HCT116 (cell line): ENCODE data around the gene SRPK2. TPM values are rescaled to one million over a fixed set of nuclear protein-coding genes. Genes with fewer than 3 reads are reported as not detected.

Source experiments
- ATAC-seq: fragments of 200-7000 bp; cut with Tn5 transposase; 2 replicates; pipeline ENCODE4 v1.9.1; 2020; ENCODE audit warnings: mild to moderate bottlenecking, moderate library complexity
- BruUV-seq: library from RNA; stranded (reverse); fragments of 400-500 nt; replicated peaks from 2 replicates; lab custom pipeline; 2021; lab: Mats Ljungman, UMichigan
- CTCF ChIA-PET: fragments of 300-600 bp; sonication (Branson Sonifier 250); formaldehyde crosslinking; loops from one replicate; lab custom pipeline; 2021; ENCODE audit warnings: antibody characterized with exemption; lab: Charles Lee
- POLR2A ChIA-PET: fragments of 300-600, 350-600 bp; sonication (Branson Sonifier 250); formaldehyde crosslinking; loops from one replicate; lab custom pipeline; 2021; ENCODE audit warnings: antibody characterized with exemption; lab: Charles Lee
- RAD21 ChIA-PET, 2 experiments: fragments of 300-600 bp; sonication (Branson Sonifier 250); formaldehyde crosslinking; loops; one replicate each; lab custom pipeline; 2023; ENCODE audit warnings: low total read pairs in 2 of 2; ENCODE audit not compliant: uncharacterized antibody in 2 of 2, unreplicated experiment in 2 of 2, low non-redundant PET in 1 of 2; lab: Charles Lee
- DNase-seq: peaks from one replicate; pipeline ENCODE4 v3.0.0-alpha.2; 2010; ENCODE audit warnings: low read depth, low spot score
- H2AFZ ChIP-seq: fragments of 200-600 bp; shearing (Covaris generic), sonication (generic); 2 replicates; pipeline ENCODE4 v1.6.1; 2017; ENCODE audit warnings: low read depth, mixed run types, mixed read lengths, antibody characterized with exemption, low read length; ENCODE audit not compliant: poor library complexity, severe bottlenecking
- H3K27ac ChIP-seq: 2 replicates; pipeline ENCODE4 v1.5.1; 2012; ENCODE audit warnings: low read depth, low read length
- H3K27me3 ChIP-seq: fragments of 200-600 bp; sonication (generic); 2 replicates; pipeline ENCODE4 v1.6.1; 2016; ENCODE audit warnings: mixed run types, low read length, mixed read lengths; ENCODE audit not compliant: insufficient read depth
- H3K36me3 ChIP-seq, 2 experiments: fragments of 200-500 bp in 1 of 2; fragments of 200-600 bp in 1 of 2; sonication (Bioruptor generic) in 1 of 2; sonication (generic) in 1 of 2; 2 replicates each; pipeline versions ENCODE4 v1.5.1 to v1.6.1; 2014 to 2016; ENCODE audit warnings: low read length in 2 of 2, inconsistent platforms in 1 of 2, mixed read lengths in 1 of 2, mixed run types in 1 of 2; ENCODE audit not compliant: insufficient read depth in 2 of 2, control insufficient read depth in 1 of 2
- H3K4me1 ChIP-seq, 2 experiments: fragments of 200-600 bp in 1 of 2; sonication (generic) in 1 of 2; 2 replicates each; pipeline versions ENCODE4 v1.5.1 to v1.6.1; 2012 to 2017; ENCODE audit warnings: low read length in 2 of 2, inconsistent platforms in 1 of 2, mild to moderate bottlenecking in 1 of 2, mixed read lengths in 1 of 2, mixed run types in 1 of 2, moderate library complexity in 1 of 2; ENCODE audit not compliant: insufficient read depth in 2 of 2, control insufficient read depth in 1 of 2
- H3K4me2 ChIP-seq: fragments of 200-600 bp; sonication (generic); 2 replicates; pipeline ENCODE4 v1.6.1; 2017; ENCODE audit warnings: mixed run types, low read length, mixed read lengths
- H3K4me3 ChIP-seq, 2 experiments: fragments of 200-600 bp in 1 of 2; sonication (generic) in 1 of 2; replicated peaks in 1 of 2; 2 replicates each; pipeline ENCODE4 v1.5.1; 2011 to 2016; ENCODE audit warnings: low read length in 2 of 2, control low read depth in 1 of 2, low read depth in 1 of 2, mild to moderate bottlenecking in 1 of 2, mixed read lengths in 1 of 2, mixed run types in 1 of 2
- H3K79me2 ChIP-seq: fragments of 200-600 bp; sonication (generic); 2 replicates; pipeline ENCODE4 v1.6.1; 2017; ENCODE audit warnings: mild to moderate bottlenecking, mixed run types, low read length, moderate library complexity, mixed read lengths; ENCODE audit not compliant: insufficient read depth
- H3K9ac ChIP-seq: fragments of 200-600 bp; sonication (generic); 2 replicates; pipeline ENCODE4 v1.6.1; 2016; ENCODE audit warnings: low read length, mixed read lengths
- H3K9me2 ChIP-seq: fragments of 200-600 bp; sonication (generic), shearing (Covaris generic); 2 replicates; pipeline ENCODE4 v1.6.1; 2017; ENCODE audit warnings: mixed run types, mild to moderate bottlenecking, moderate library complexity; ENCODE audit not compliant: insufficient read depth
- H3K9me3 ChIP-seq, 2 experiments: fragments of 200-500 bp in 1 of 2; fragments of 200-600 bp in 1 of 2; sonication (Bioruptor generic) in 1 of 2; sonication (generic) in 1 of 2; 2 replicates each; pipeline ENCODE4 v1.6.1; 2014 to 2017; ENCODE audit warnings: low read length in 2 of 2, mixed read lengths in 2 of 2, inconsistent platforms in 1 of 2, low read depth in 1 of 2, mild to moderate bottlenecking in 1 of 2, mixed run types in 1 of 2, moderate library complexity in 1 of 2; ENCODE audit not compliant: control insufficient read depth in 1 of 2, insufficient read depth in 1 of 2
- H4K20me1 ChIP-seq: fragments of 200-600 bp; sonication (generic), shearing (Covaris generic); 2 replicates; pipeline ENCODE4 v1.6.1; 2017; ENCODE audit warnings: mixed run types, mild to moderate bottlenecking, moderate library complexity; ENCODE audit not compliant: insufficient read depth
- CBX3 ChIP-seq: IDR thresholded peaks from 2 replicates; pipeline ENCODE4 v1.6.1; 2012; ENCODE audit warnings: low read depth
- CEBPB ChIP-seq: IDR thresholded peaks from 2 replicates; pipeline ENCODE4 v1.6.1; 2012; ENCODE audit warnings: low read depth
- ELF1 ChIP-seq: IDR thresholded peaks from 2 replicates; pipeline ENCODE4 v1.6.1; 2012; ENCODE audit warnings: low read depth, borderline replicate concordance
- JUND ChIP-seq: IDR thresholded peaks from 2 replicates; pipeline ENCODE4 v1.6.1; 2012
- POLR2A ChIP-seq: IDR thresholded peaks from 2 replicates; pipeline ENCODE4 v1.7.0; 2011; ENCODE audit warnings: borderline replicate concordance; ENCODE audit not compliant: insufficient read depth, insufficient read length; ENCODE audit errors: extremely low read depth
- POLR2AphosphoS5 ChIP-seq: IDR thresholded peaks from 2 replicates; pipeline ENCODE4 v1.6.1; 2011; ENCODE audit warnings: mild to moderate bottlenecking, low read depth, low read length, moderate library complexity
- RAD21 ChIP-seq: IDR thresholded peaks from 2 replicates; pipeline ENCODE4 v1.6.1; 2012; ENCODE audit warnings: low read depth, mild to moderate bottlenecking
- SIN3A ChIP-seq: IDR thresholded peaks from 2 replicates; pipeline ENCODE4 v1.6.1; 2012; ENCODE audit warnings: low read depth
- TCF7L2 ChIP-seq: IDR thresholded peaks from 2 replicates; pipeline ENCODE4 v1.7.0; 2011; ENCODE audit warnings: borderline replicate concordance, inconsistent platforms; ENCODE audit not compliant: insufficient read depth, insufficient read length; ENCODE audit errors: extremely low read depth
- YY1 ChIP-seq: IDR thresholded peaks from 2 replicates; pipeline ENCODE4 v1.6.1; 2011; ENCODE audit warnings: low read length, low read depth, moderate library complexity, mild to moderate bottlenecking; ENCODE audit not compliant: insufficient replicate concordance; ENCODE audit errors: extremely low read depth
- ZBTB33 ChIP-seq: IDR thresholded peaks from 2 replicates; pipeline ENCODE4 v1.6.1; 2011; ENCODE audit warnings: mild to moderate bottlenecking, low read length, moderate library complexity; ENCODE audit not compliant: insufficient replicate concordance; ENCODE audit errors: extremely low read depth
- ZFX ChIP-seq: fragments of 450-650 bp; IDR thresholded peaks from 2 replicates; pipeline ENCODE4 v1.6.1; 2017
- intact Hi-C: fragments of 100-400 bp; cut with micrococcal nuclease; formaldehyde crosslinking; loops from 2 replicates; pipeline ENCODE4 v1.10.0; 2022
- total RNA-seq: library from RNA; stranded (reverse); gene quantifications from one replicate; pipeline ENCODE4 v1.2.1, GENCODE V29; 2021; ENCODE audit not compliant: unreplicated experiment
- TF ChIP-seq, protein P1 (sequence below): IDR thresholded peaks from 2 replicates; pipeline ENCODE4 v1.6.1; 2012; ENCODE audit warnings: low read depth
- TF ChIP-seq, protein P2 (sequence below), 3 experiments: fragments of 200-600 bp in 1 of 3; sonication (generic) in 1 of 3; IDR thresholded peaks in 2 of 3; conservative IDR thresholded peaks in 1 of 3; 2 replicates each; pipeline ENCODE4 v1.5.1; 2012 to 2017; ENCODE audit warnings: low read depth in 2 of 3, low read length in 2 of 3, antibody characterized with exemption in 1 of 3, borderline replicate concordance in 1 of 3, control low read depth in 1 of 3, mild to moderate bottlenecking in 1 of 3, mixed read lengths in 1 of 3, mixed run types in 1 of 3, moderate library complexity in 1 of 3; ENCODE audit not compliant: insufficient read depth in 1 of 3

SRPK2 gene
- total RNA-seq, 1 experiment from 2014 or later: 37.4 TPM

GRCh38 chr7:105256761-105257231 lies 131.9 kb downstream of the SRPK2 start:
- no peak overlapping the region for H3K4me2 ChIP-seq
- H3K4me3 ChIP-seq: no peak overlapping the region
- TF ChIP-seq, protein P1, sequence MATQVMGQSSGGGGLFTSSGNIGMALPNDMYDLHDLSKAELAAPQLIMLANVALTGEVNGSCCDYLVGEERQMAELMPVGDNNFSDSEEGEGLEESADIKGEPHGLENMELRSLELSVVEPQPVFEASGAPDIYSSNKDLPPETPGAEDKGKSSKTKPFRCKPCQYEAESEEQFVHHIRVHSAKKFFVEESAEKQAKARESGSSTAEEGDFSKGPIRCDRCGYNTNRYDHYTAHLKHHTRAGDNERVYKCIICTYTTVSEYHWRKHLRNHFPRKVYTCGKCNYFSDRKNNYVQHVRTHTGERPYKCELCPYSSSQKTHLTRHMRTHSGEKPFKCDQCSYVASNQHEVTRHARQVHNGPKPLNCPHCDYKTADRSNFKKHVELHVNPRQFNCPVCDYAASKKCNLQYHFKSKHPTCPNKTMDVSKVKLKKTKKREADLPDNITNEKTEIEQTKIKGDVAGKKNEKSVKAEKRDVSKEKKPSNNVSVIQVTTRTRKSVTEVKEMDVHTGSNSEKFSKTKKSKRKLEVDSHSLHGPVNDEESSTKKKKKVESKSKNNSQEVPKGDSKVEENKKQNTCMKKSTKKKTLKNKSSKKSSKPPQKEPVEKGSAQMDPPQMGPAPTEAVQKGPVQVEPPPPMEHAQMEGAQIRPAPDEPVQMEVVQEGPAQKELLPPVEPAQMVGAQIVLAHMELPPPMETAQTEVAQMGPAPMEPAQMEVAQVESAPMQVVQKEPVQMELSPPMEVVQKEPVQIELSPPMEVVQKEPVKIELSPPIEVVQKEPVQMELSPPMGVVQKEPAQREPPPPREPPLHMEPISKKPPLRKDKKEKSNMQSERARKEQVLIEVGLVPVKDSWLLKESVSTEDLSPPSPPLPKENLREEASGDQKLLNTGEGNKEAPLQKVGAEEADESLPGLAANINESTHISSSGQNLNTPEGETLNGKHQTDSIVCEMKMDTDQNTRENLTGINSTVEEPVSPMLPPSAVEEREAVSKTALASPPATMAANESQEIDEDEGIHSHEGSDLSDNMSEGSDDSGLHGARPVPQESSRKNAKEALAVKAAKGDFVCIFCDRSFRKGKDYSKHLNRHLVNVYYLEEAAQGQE: no peak
- TF ChIP-seq TCF7L2: no peak
- TF ChIP-seq ZBTB33: no peak
- no peak for TF ChIP-seq SIN3A
- no peak for TF ChIP-seq JUND
- no peak for TF ChIP-seq YY1
- TF ChIP-seq RAD21: no peak
- no peak for TF ChIP-seq CBX3
- TF ChIP-seq CEBPB: no peak
- TF ChIP-seq ELF1: no peak
- no peak for TF ChIP-seq POLR2A
- TF ChIP-seq, protein P2, sequence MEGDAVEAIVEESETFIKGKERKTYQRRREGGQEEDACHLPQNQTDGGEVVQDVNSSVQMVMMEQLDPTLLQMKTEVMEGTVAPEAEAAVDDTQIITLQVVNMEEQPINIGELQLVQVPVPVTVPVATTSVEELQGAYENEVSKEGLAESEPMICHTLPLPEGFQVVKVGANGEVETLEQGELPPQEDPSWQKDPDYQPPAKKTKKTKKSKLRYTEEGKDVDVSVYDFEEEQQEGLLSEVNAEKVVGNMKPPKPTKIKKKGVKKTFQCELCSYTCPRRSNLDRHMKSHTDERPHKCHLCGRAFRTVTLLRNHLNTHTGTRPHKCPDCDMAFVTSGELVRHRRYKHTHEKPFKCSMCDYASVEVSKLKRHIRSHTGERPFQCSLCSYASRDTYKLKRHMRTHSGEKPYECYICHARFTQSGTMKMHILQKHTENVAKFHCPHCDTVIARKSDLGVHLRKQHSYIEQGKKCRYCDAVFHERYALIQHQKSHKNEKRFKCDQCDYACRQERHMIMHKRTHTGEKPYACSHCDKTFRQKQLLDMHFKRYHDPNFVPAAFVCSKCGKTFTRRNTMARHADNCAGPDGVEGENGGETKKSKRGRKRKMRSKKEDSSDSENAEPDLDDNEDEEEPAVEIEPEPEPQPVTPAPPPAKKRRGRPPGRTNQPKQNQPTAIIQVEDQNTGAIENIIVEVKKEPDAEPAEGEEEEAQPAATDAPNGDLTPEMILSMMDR (IDR thresholded peaks at IDR 0.05 in 2 of 3, conservative IDR thresholded peaks at IDR 0.05 in 1 of 3; ENCODE audit: borderline replicate concordance in 1 of 3, insufficient read depth in 1 of 3, low read depth in 2 of 3, low read length in 2 of 3): no peak
- TF ChIP-seq ZFX: no peak
- TF ChIP-seq POLR2AphosphoS5: no peak
- no peaks in the 10 kb centered on the region for H3K36me3 ChIP-seq
- ChIA-PET POLR2A (no interaction called here), RAD21 (no interaction called here), CTCF (no interaction called here)
- H3K9ac ChIP-seq: no peak overlapping the region
- H3K27ac ChIP-seq: no peak overlapping the region
- no peaks in the 10 kb centered on the region for H3K9me2 ChIP-seq
- H2AFZ ChIP-seq: no peak overlapping the region
- H3K4me1 ChIP-seq: peaks cover 10 to 14% of the 10 kb centered on the region in 2 experiments; a peak in 3 of 4 replicates
- H3K79me2 ChIP-seq: peaks cover 8% of the 10 kb centered on the region
- DNase-seq: no peak
- BruUV-seq: no TSS peak
- no peaks in the 10 kb centered on the region; the same call in 1 of the 2 replicates for H4K20me1 ChIP-seq
- no peaks in the 10 kb centered on the region for H3K27me3 ChIP-seq
- no peak for ATAC-seq
- intact Hi-C loops: no loop called here
- H3K9me3 ChIP-seq: no peaks in the 10 kb centered on the region
